NOMO-1 treated with DMSO at 0.1 percent for 48 hours (cell line): Measurements from ENCODE around the gene IGDCC3.
"Not testable (repeated sequence)": the region's sequence is repeated elsewhere in the genome, so short reads cannot be mapped to it uniquely, and the experiment has no call there.

Experiments
- DNase-seq: peaks from one replicate; lab custom pipeline; 2025; ENCODE audit not compliant: unreplicated experiment; lab: John Stamatoyannopoulos, UW

Gene IGDCC3

DNA sequence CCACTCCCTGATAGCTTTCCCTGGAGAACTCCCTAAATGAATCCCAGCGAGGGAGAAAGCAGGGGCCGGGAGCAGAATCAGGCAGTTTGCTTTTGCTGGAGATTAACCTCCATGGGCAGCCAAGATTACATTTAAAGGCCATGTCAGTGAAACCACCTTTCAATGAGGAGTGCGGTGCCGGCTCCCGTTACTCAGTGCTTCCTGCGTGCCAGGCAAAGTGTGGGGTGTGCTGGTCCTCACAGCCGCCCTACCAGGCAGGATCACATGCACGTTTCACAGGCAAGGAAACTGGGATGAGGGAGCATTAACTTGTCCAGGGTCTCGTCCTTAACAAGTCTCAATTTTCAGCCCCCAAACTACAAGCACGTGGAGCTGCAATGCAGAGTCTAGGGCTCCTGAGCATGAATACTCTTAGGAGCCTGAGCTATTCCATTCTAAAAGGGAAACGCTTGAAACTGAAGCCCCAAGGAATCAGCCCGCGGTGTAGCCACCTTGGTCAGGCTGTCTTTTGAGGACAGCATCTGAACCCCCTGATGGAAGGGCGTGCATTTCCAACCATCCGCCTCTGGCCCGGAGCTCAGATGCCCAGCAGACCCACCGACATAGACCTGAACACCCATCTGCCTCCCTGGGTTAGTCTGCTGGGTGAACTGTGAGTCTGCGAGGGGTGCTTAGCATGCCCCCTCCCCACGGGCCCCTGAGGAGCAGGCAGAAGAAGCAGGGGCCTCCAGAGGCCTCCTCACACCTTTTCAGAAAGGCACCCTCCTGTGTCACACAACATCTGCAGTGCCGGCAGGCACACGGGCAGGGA, 5.6 kb downstream of the IGDCC3 start:
- DNase-seq: no peak

DNA sequence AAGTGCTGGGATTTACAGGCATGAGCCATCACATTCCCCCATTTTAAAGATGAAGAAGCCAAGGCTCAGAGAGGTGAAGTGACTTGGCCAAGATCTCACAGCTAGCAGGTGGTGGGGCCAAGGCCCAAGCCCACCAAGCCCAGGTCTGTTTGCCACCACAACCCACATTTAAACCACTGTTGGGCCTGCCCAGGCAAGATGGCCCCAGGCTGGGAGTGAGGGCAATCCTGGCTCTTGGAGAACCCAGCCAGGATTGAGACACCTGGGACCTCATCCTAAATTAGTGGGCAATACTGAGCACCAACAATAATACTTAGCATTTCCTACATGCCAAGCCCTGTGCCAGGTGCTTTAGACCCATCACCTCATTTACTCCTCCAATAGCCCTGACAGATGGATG, 6.9 kb downstream of the IGDCC3 start:
- DNase-seq: no peak

- no peak for DNase-seq
Measured at GRCh38 chr15:65369651-65370050, 8.2 kb downstream of the IGDCC3 start.

GRCh38 chr15:65369212-65369547, 8.6 kb downstream of the IGDCC3 start:
- no peak for DNase-seq

DNA sequence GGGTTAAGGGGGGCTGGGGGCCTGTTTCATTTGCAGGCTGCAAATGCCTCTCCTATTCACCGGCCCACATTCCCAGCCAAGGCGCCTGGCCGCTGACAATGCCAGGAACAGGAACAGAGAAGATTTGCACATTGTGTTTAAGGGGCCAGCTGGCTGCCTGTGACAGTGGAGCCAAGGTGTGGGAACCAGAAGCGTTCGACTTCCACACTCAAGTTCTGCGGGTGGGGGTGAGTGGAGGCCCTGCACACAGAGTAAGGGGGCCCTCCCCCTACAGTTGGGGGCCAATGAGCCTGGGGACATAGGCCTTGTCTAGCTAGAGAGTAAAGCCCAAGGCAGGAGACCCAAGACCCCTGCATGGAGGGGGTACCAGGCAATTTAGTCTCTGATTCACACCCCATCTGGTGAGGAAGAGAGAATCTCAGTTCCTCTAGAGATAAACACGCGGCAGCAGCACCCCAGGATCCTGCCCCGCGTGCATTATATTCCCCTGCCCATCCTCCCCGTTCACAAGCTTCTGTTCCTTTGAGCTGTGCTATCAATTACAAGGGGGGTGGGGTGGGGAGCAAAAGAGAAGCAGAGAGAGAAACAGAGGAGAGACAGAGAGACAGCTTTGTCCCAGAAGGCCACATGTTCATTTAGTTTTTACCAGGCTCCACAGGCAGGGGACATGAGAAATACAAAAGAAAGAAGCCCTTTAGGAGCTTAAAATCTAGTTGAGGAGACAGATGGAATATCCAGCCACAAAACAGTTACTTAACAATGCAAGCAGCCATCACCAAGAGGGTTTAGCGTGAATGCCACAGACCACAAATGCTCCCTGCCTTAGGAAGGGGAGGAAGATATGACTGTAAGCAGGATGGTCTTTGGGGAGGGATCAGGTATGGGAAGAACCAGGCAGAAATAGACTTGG, 9.2 kb downstream of the IGDCC3 start:
- DNase-seq: no peak

DNA sequence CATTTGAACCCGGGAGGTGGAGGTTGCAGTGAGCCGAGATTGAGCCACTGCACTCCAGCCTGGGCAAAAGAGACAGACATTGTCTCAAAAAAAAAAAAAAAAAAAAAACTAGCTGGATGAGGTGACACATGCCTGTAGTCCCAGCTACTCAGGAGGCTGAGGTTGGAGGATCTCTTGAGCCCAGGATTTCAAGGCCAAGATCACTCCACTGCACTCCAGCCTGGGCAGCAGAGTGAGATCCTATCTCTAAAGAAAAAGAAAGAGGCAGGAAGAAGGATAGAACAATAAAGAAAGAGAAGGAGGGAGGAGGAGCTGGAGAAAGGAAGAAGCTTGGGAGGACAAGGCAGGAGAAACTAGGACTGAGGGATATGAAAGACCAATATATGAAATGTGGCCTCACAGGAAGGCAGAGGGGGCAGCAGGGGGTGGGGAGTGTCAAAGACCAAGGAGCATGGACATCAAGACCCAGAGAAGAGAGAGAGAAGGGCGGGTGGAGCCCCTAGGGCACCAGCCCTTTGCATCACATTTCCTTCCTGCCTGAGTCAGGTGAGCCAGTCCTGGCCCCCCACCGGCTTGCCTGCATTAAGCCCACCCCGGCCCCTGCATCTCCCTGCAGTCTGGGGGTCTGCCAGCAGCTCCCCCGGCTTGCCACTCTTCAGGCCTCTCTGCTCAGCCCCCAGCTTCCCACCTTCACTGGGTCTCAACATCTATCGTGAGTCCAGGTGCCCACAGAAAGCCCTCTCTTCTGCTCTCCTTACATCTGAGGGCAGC, 11.5 kb downstream of the IGDCC3 start:
- no peak for DNase-seq

DNA sequence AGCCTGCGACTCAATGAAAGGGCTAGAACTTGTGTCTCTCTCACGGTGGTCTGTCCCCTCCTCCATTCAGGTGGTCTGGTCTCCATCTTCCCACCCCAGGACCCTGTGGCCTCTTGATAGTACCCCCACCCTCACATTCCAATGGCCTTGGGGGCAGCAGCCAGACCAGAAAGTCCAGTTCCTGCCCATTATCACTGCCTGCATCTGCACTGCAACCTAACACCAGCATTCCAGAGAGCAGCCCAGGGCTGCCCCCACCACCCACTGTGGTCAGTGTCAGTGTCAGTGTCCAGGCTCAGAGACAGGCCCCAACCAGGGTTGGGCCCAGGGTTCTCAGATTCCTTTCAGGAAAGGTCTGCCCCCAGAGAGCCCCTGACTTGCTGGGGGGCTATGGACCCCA, 12.6 kb downstream of the IGDCC3 start:
- DNase-seq: no peak

GRCh38 chr15:65363766-65364165, 14.0 kb downstream of the IGDCC3 start:
- DNase-seq: no peak

DNA sequence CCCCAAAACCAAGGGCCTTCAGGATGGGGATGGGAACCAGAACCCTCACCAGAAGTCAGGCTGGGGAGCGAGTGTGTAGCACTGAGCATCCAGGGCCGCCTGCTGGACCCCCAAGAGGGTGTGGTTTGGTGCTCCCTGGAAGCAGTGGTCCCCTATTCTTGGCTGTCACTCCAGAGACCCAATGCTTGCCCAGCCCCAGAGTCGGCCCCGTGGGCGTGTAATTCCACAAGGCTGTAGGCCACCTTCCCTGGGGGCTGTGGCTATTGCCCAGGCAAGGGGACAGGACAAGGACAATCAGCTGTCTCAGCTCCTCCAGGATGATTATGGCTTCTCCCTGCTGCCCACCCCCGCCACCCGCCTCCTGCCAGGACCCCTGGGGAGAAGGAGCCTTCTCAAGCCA, 14.5 kb downstream of the IGDCC3 start:
- DNase-seq: no peak

- no peak for DNase-seq
Measured at GRCh38 chr15:65362491-65362890, 15.3 kb downstream of the IGDCC3 start.

GRCh38 chr15:65361708-65362459, 15.9 kb downstream of the IGDCC3 start:
- DNase-seq: no peak

GRCh38 chr15:65360506-65360905, 17.3 kb downstream of the IGDCC3 start:
- DNase-seq: no peak

- DNase-seq: no peak
Measured at GRCh38 chr15:65355988-65356353, 21.8 kb downstream of the IGDCC3 start.

GRCh38 chr15:65355173-65355987, 22.4 kb downstream of the IGDCC3 start:
- DNase-seq: no peak

- DNase-seq: no peak
Measured at GRCh38 chr15:65354835-65355172, 23.0 kb downstream of the IGDCC3 start.

GRCh38 chr15:65351972-65352371, 25.8 kb downstream of the IGDCC3 start:
- not testable (repeated sequence) for DNase-seq

DNA sequence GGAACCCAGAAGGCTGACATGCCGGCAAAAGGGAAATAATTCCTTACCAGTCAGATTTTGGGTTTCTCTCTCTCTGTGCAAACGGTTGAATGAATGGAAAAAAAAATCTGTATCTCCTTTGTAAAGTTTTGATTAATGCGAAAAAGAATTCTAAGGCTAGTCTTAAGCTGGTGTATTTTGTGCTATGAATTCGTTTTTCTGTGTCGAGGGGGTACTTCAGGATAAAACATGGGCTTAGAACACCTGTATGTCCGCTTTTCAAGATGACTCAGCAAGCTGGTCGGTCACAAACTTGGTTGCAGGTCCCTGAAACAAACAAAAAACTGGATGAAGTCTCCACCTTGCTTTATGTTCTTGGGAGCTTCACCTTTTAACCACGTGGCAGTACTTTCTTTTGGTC, 28.5 kb downstream of the IGDCC3 start:
- no peak for DNase-seq

- not testable (repeated sequence) for DNase-seq
Measured at GRCh38 chr15:65347756-65348155, 30.0 kb downstream of the IGDCC3 start.

GRCh38 chr15:65346856-65347598, 30.8 kb downstream of the IGDCC3 start:
- no peak for DNase-seq
